H1 (cell line): ENCODE measurements around the gene FLT1. TPM values are rescaled to one million over a fixed set of nuclear protein-coding genes. Genes with fewer than 3 reads are reported as not detected.

Experiments used
- CTCF ChIA-PET: fragments of 300-600 bp; sonication (Branson Sonifier 250); formaldehyde crosslinking; loops from one replicate; lab custom pipeline; 2021; ENCODE audit not compliant: partially characterized antibody; lab: Charles Lee
- POLR2A ChIA-PET: fragments of 300-600 bp; sonication (Branson Sonifier 250); formaldehyde crosslinking; loops from one replicate; lab custom pipeline; 2021; ENCODE audit warnings: inconsistent platforms; ENCODE audit not compliant: partially characterized antibody; lab: Charles Lee
- DNase-seq, 2 experiments: peaks; one replicate each; pipeline versions ENCODE4 v3.0.0 to v3.0.0-alpha.2; 2010 to 2022; ENCODE audit warnings: low spot score in 2 of 2, low read depth in 1 of 2, mixed read lengths in 1 of 2
- FAIRE-seq: peaks from 2 replicates; lab custom pipeline; 2011; peaks lifted over from hg19 to GRCh38; lab: Jason Lieb, UNC
- H2AFZ ChIP-seq: 2 replicates; pipeline ENCODE4 v1.8.1; 2012; ENCODE audit warnings: low read length, inconsistent platforms
- H2AK5ac ChIP-seq: 2 replicates; pipeline ENCODE4 v1.6.1; 2013; ENCODE audit warnings: low read depth, low read length
- H2BK120ac ChIP-seq: replicated peaks from 2 replicates; pipeline ENCODE3; 2013; ENCODE audit warnings: low read depth, low read length, inconsistent platforms
- H2BK12ac ChIP-seq: 2 replicates; pipeline ENCODE4 v1.6.1; 2013; ENCODE audit warnings: low read depth, low read length
- H2BK15ac ChIP-seq: 2 replicates; pipeline ENCODE4 v1.6.1; 2013; ENCODE audit warnings: low read length
- H2BK20ac ChIP-seq: 2 replicates; pipeline ENCODE4 v1.6.1; 2013; ENCODE audit warnings: low read length
- H2BK5ac ChIP-seq: 2 replicates; pipeline ENCODE4 v1.6.1; 2013; ENCODE audit warnings: low read depth, low read length
- H3K14ac ChIP-seq: 2 replicates; pipeline ENCODE4 v1.6.1; 2013; ENCODE audit warnings: inconsistent platforms; ENCODE audit not compliant: insufficient read length
- H3K18ac ChIP-seq: 2 replicates; pipeline ENCODE4 v1.6.1; 2013; ENCODE audit warnings: low read length; ENCODE audit errors: extremely low read depth
- H3K23ac ChIP-seq: 2 replicates; pipeline ENCODE4 v1.6.1; 2013; ENCODE audit warnings: inconsistent platforms; ENCODE audit not compliant: insufficient read length
- H3K23me2 ChIP-seq: 2 replicates; pipeline ENCODE4 v1.6.1; 2013; ENCODE audit warnings: low read depth, low read length
- H3K27ac ChIP-seq: 2 replicates; pipeline ENCODE4 v1.6.1; 2011; ENCODE audit warnings: low read depth, low read length, inconsistent platforms
- H3K27me3 ChIP-seq, 4 experiments: replicated peaks in 1 of 4; 1 replicate in 1 of 4; 2 replicates in 3 of 4; pipeline versions ENCODE4 v1.6.1 to v1.8.1; 2011 to 2013; ENCODE audit warnings: low read length in 3 of 4, mild to moderate bottlenecking in 3 of 4, inconsistent platforms in 2 of 4, mixed read lengths in 2 of 4, moderate library complexity in 1 of 4; ENCODE audit not compliant: control insufficient read depth in 3 of 4, insufficient read depth in 3 of 4; ENCODE audit errors: extremely low read depth in 1 of 4
- H3K36me3 ChIP-seq, 4 experiments: 2 replicates each; pipeline versions ENCODE4 v1.6.1 to v1.8.1; 2011 to 2013; ENCODE audit warnings: mild to moderate bottlenecking in 4 of 4, low read length in 3 of 4, moderate library complexity in 2 of 4, control low read depth in 1 of 4, inconsistent platforms in 1 of 4; ENCODE audit not compliant: insufficient read depth in 4 of 4, control insufficient read depth in 2 of 4
- H3K4ac ChIP-seq: replicated peaks from 2 replicates; pipeline ENCODE3; 2013; ENCODE audit warnings: low read length, low read depth, mixed read lengths, inconsistent platforms; ENCODE audit not compliant: insufficient read length
- H3K4me1 ChIP-seq, 4 experiments: replicated peaks in 1 of 4; 1 replicate in 1 of 4; 2 replicates in 3 of 4; pipeline versions ENCODE4 v1.6.1 to v1.8.1; 2011 to 2013; ENCODE audit warnings: low read length in 3 of 4, inconsistent platforms in 2 of 4, mixed read lengths in 1 of 4; ENCODE audit not compliant: insufficient read depth in 4 of 4, control insufficient read depth in 3 of 4
- H3K4me2 ChIP-seq, 2 experiments: 2 replicates each; pipeline versions ENCODE4 v1.6.1 to v1.8.1; 2011 to 2013; ENCODE audit warnings: low read depth in 2 of 2, low read length in 2 of 2, control low read depth in 1 of 2, inconsistent platforms in 1 of 2, mild to moderate bottlenecking in 1 of 2; ENCODE audit not compliant: insufficient read depth in 1 of 2
- H3K4me3 ChIP-seq, 4 experiments: fragments of 200-600, 300-600 bp in 1 of 4; sonication (generic), shearing (Covaris generic), sonication (Bioruptor Twin) in 1 of 4; 2 replicates each; pipeline versions ENCODE4 v1.5.1 to v1.8.1; 2011 to 2016; ENCODE audit warnings: low read length in 4 of 4, low read depth in 3 of 4, control low read depth in 2 of 4, inconsistent platforms in 2 of 4, mild to moderate bottlenecking in 2 of 4, mixed read lengths in 1 of 4, moderate library complexity in 1 of 4; ENCODE audit not compliant: insufficient read depth in 2 of 4; ENCODE audit errors: extremely low read depth in 1 of 4
- H3K56ac ChIP-seq: replicated peaks from 2 replicates; pipeline ENCODE3; 2013; ENCODE audit warnings: low read depth, mild to moderate bottlenecking, mixed read lengths, low read length, inconsistent platforms; ENCODE audit not compliant: insufficient read length
- H3K79me1 ChIP-seq: 2 replicates; pipeline ENCODE4 v1.6.1; 2013; ENCODE audit warnings: low read depth, low read length, control low read depth
- H3K79me2 ChIP-seq, 2 experiments: 2 replicates each; pipeline versions ENCODE4 v1.6.1 to v1.8.1; 2012 to 2013; ENCODE audit warnings: low read length in 2 of 2, mild to moderate bottlenecking in 2 of 2, inconsistent platforms in 1 of 2; ENCODE audit not compliant: insufficient read depth in 2 of 2, control insufficient read depth in 1 of 2
- H3K9ac ChIP-seq, 4 experiments: replicated peaks in 1 of 4; 1 replicate in 1 of 4; 2 replicates in 3 of 4; pipeline versions ENCODE4 v1.6.1 to v1.8.1; 2011 to 2013; ENCODE audit warnings: low read depth in 3 of 4, low read length in 3 of 4, control low read depth in 2 of 4, mild to moderate bottlenecking in 2 of 4, moderate library complexity in 2 of 4, inconsistent platforms in 1 of 4; ENCODE audit errors: extremely low read depth in 1 of 4
- H3K9me3 ChIP-seq, 2 experiments: 2 replicates each; pipeline versions ENCODE4 v1.6.1 to v1.8.1; 2012 to 2013; ENCODE audit warnings: mild to moderate bottlenecking in 2 of 2, moderate library complexity in 2 of 2, control low read depth in 1 of 2, inconsistent platforms in 1 of 2, low read depth in 1 of 2, low read length in 1 of 2, mixed read lengths in 1 of 2; ENCODE audit not compliant: insufficient read depth in 2 of 2
- H4K20me1 ChIP-seq, 2 experiments: replicated peaks in 1 of 2; 2 replicates each; pipeline versions ENCODE3 to v1.8.1; 2011 to 2013; ENCODE audit warnings: inconsistent platforms in 2 of 2, low read length in 2 of 2, mild to moderate bottlenecking in 1 of 2; ENCODE audit not compliant: insufficient read depth in 2 of 2, control insufficient read depth in 1 of 2
- H4K5ac ChIP-seq: 2 replicates; pipeline ENCODE4 v1.6.1; 2013; ENCODE audit warnings: low read length, low read depth, mixed read lengths, inconsistent platforms; ENCODE audit not compliant: insufficient read length
- H4K8ac ChIP-seq: 2 replicates; pipeline ENCODE4 v1.8.0; 2013; ENCODE audit warnings: mild to moderate bottlenecking, moderate library complexity, low read length, inconsistent platforms; ENCODE audit not compliant: insufficient read depth; ENCODE audit errors: extremely low read depth
- H4K91ac ChIP-seq: replicated peaks from 2 replicates; pipeline ENCODE3; 2013; ENCODE audit warnings: low read length, mixed read lengths, inconsistent platforms; ENCODE audit not compliant: insufficient read length
- ASH2L ChIP-seq: fragments of 200-600, 300-600 bp; sonication (generic); IDR thresholded peaks from one replicate; pipeline ENCODE4 v1.7.1; 2017; ENCODE audit warnings: low read length
- CHD2 ChIP-seq: IDR thresholded peaks from 2 replicates; pipeline ENCODE4 v1.6.1; 2012; ENCODE audit warnings: low read length, improper control_type of control experiment
- GABPA ChIP-seq: IDR thresholded peaks from 2 replicates; pipeline ENCODE4 v1.6.1; 2011; ENCODE audit warnings: mild to moderate bottlenecking, low read length, moderate library complexity, borderline replicate concordance; ENCODE audit not compliant: insufficient read depth
- NANOG ChIP-seq: IDR thresholded peaks from 2 replicates; pipeline ENCODE4 v1.6.1; 2011; ENCODE audit warnings: low read length, low read depth, mild to moderate bottlenecking, inconsistent platforms; ENCODE audit not compliant: insufficient read depth, poor library complexity, severe bottlenecking
- NRF1 ChIP-seq: IDR thresholded peaks from 2 replicates; pipeline ENCODE4 v1.6.1; 2011; ENCODE audit warnings: mild to moderate bottlenecking, low read depth, low read length, improper control_type of control experiment
- WGBS, 2 experiments: shearing (Covaris generic) in 1 of 2; methylation state at CpG; one replicate each; pipeline versions ENCODE4 v1.1.6 to v1.1.7; 2013 to 2015; ENCODE audit warnings: low lambda C conversion rate in 2 of 2, mixed read lengths in 2 of 2, inconsistent platforms in 1 of 2, low coverage in 1 of 2, missing lambda C conversion rate in 1 of 2; ENCODE audit not compliant: insufficient replicate concordance in 2 of 2, insufficient coverage in 1 of 2, insufficient read length in 1 of 2; ENCODE audit errors: extremely low coverage in 1 of 2, missing lambda C conversion rate in 1 of 2; 5-methylcytosine and 5-hydroxymethylcytosine counted together
- polyA plus RNA-seq, 7 experiments: library from polyadenylated mRNA; depleted of rRNA in 3 of 7; stranded (reverse) in 5 of 7; unstranded in 2 of 7; fragments of >200 nt in 5 of 7; fragments of 200-250 nt in 2 of 7; gene quantifications; 1 replicate in 5 of 7; 2 replicates in 1 of 7; 4 replicates in 1 of 7; pipeline versions ENCODE4 v1.2.1 to v1.2.3, GENCODE V29; 2011 to 2013; ENCODE audit warnings: missing spikeins in 2 of 7, mixed read lengths in 2 of 7
- total RNA-seq: library from RNA; stranded (reverse); fragmentation: NEBNext Ultra II Directional; extraction: Animal tissue kit (Norgen Biotek cat#: 25700); gene quantifications from 2 replicates; pipeline ENCODE4 v1.2.1, GENCODE V29; 2021
- TF ChIP-seq, protein P1 (sequence below): IDR thresholded peaks from 2 replicates; pipeline ENCODE4 v1.6.1; 2012; ENCODE audit warnings: inconsistent platforms
- TF ChIP-seq, protein P2 (sequence below): IDR thresholded peaks from 2 replicates; pipeline ENCODE4 v1.6.1; 2011; ENCODE audit warnings: low read length, improper control_type of control experiment

FLT1 gene
- total and polyA plus RNA-seq, 2 of the 8 experiments (the other 6 are each of a cell fraction or from before 2014, with no cell fraction given): 19.7 to 90.2 TPM

DNA sequence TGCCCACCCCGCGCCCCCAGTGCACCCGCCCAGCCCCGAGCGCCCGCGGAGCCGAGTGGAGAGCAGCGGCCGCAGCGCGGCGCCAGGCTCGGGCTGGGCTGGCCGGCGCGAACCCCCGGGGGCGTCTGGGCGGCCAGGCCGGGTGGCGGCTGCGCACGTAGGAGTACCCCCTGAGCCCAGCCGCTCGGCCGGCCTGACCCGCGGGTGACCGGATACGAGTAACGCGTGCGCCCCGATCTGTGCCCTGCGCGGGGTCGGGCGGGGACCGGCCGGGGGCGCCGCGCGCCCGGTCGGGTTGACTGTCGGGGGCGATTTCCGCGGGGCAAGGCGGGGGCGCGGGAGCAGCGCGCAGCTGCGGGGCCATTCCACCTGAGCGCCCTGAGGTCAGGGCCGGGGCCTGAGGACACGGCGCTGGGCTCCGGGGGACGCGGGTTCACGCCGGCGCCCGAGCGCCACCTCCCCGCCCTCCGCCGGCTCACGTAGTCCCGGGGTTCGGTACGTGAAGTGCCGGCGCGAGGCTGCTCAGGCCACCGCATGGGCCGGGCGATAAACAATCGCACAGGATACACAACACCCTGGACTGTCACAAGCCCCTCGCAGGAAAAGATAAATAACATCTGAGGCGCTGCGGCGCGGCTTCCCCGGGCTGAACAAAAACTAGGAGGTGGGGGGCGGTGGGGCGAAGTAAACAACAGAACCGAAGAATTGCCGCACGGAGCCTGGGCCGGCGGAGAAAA is 37.6 kb upstream of the FLT1 start:
- WGBS, 2 experiments: 3% methylated on average over 43 of the region's 96 CpGs; no CpG with 5 or more reads in 1 of the 2 experiments
- Histone ChIP-seq H3K79me2 (no peaks in the 10 kb centered on the region; a peak in 1 of 4 replicates), H2AK5ac (no peak overlapping the region), H3K27me3 (peaks cover 0 to 10% (median 8%) of the 10 kb centered on the region in 4 experiments; a peak in 5 of 7 replicates), H4K8ac (peak overlapping the region; percentile 43), H2BK120ac (no peak overlapping the region), H3K23ac (no peak overlapping the region), H2AFZ (peak overlapping the region; percentile 87; the same call in 1 of the 2 replicates), H2BK12ac (peak overlapping the region; percentile 82; the same call in 1 of the 2 replicates), H3K36me3 (no peaks in the 10 kb centered on the region), H3K14ac (no peak overlapping the region), H3K4me2 (peak overlapping the region; percentile 89 to 100), H2BK5ac (no peak overlapping the region), H3K18ac (peak overlapping the region; percentile 49; the same call in 1 of the 2 replicates), H2BK15ac (no peak overlapping the region), H3K9me3 (peaks cover 5 to 6% of the 10 kb centered on the region in 2 experiments; a peak in 3 of 4 replicates), H3K23me2 (peaks cover 15% of the 10 kb centered on the region), H3K27ac (no peak overlapping the region), H3K9ac (peak overlapping the region in 3 of 4 experiments; percentile 39 to 65 (median 43); a peak in 5 of 7 replicates), H2BK20ac (no peak overlapping the region), H3K4me1 (peaks cover 8 to 18% (median 15%) of the 10 kb centered on the region in 4 experiments), H3K4me3 (peak overlapping the region; percentile 50 to 85 (median 72)), H3K56ac (peak overlapping the region; percentile 36), H4K20me1 (peaks cover 0 to 3% of the 10 kb centered on the region in 2 experiments), H3K4ac (no peak overlapping the region), H4K91ac (peak overlapping the region; percentile 86), H4K5ac (no peak overlapping the region), H3K79me1 (no peaks in the 10 kb centered on the region)
- ChIA-PET CTCF (interaction anchor here (1.2 kb wide), 1 partner anchor 215 kb away, joined by 3 read pairs; no protein-coding TSS in a partner anchor), POLR2A (interaction anchor here (0.6 to 1.6 kb wide), 2 partner anchors 39 to 126 kb away, joined by 3 to 6 read pairs; no protein-coding TSS in a partner anchor)
- FAIRE-seq (no peak), DNase-seq (peak in 1 of 2 experiments; percentile 71)
- TF ChIP-seq, protein P1, sequence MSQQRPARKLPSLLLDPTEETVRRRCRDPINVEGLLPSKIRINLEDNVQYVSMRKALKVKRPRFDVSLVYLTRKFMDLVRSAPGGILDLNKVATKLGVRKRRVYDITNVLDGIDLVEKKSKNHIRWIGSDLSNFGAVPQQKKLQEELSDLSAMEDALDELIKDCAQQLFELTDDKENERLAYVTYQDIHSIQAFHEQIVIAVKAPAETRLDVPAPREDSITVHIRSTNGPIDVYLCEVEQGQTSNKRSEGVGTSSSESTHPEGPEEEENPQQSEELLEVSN: peak; percentile 15; the same call in 1 of the 2 replicates
- TF ChIP-seq NRF1: no peak
- TF ChIP-seq ASH2L: peak; percentile 37
- TF ChIP-seq NANOG: no peak
- TF ChIP-seq, protein P2, sequence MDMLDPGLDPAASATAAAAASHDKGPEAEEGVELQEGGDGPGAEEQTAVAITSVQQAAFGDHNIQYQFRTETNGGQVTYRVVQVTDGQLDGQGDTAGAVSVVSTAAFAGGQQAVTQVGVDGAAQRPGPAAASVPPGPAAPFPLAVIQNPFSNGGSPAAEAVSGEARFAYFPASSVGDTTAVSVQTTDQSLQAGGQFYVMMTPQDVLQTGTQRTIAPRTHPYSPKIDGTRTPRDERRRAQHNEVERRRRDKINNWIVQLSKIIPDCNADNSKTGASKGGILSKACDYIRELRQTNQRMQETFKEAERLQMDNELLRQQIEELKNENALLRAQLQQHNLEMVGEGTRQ: no peak
- 0 out of 2 replicates have a peak, but pooled peaks have one; percentile 17 for TF ChIP-seq GABPA
- no peak for TF ChIP-seq CHD2
